Suprapubic skin (tissue), 4 donors: ENCODE measurements around the gene MYO16. TPM values are rescaled to one million over a fixed set of nuclear protein-coding genes. Genes with fewer than 3 reads are reported as not detected.

Experiments
- DNase-seq, 2 donors: peaks; one replicate each; pipeline ENCODE4 v3.0.0-alpha.2; 2019; ENCODE audit warnings: low spot score in 2 of 2
- H3K27ac ChIP-seq: fragments of 200-600 bp; sonication (generic); one replicate; pipeline ENCODE4 v1.5.1; 2019
- H3K27me3 ChIP-seq: fragments of 200-600 bp; sonication (generic); one replicate; pipeline ENCODE4 v1.5.1; 2019
- H3K36me3 ChIP-seq: fragments of 200-600 bp; sonication (generic); one replicate; pipeline ENCODE4 v1.5.1; 2019
- H3K4me1 ChIP-seq: fragments of 200-600 bp; sonication (generic); one replicate; pipeline ENCODE4 v1.5.1; 2019
- H3K4me3 ChIP-seq: fragments of 200-600 bp; sonication (generic); one replicate; pipeline ENCODE4 v1.5.1; 2019; ENCODE audit warnings: mild to moderate bottlenecking
- H3K9me3 ChIP-seq: fragments of 200-600 bp; sonication (generic); one replicate; pipeline ENCODE4 v1.5.1; 2019
- CTCF ChIP-seq, 2 donors: fragments of 200-600 bp in 1 of 2; fragments of 450-650 bp in 1 of 2; sonication (generic) in 1 of 2; IDR thresholded peaks; one replicate each; pipeline ENCODE4 v1.5.1; 2016 to 2019; ENCODE audit warnings: antibody characterized with exemption in 2 of 2, mild to moderate bottlenecking in 1 of 2, moderate library complexity in 1 of 2
- EP300 ChIP-seq: sonication (generic); formaldehyde crosslinking; IDR thresholded peaks from one replicate; pipeline ENCODE4 v1.6.1; 2017; ENCODE audit warnings: antibody characterized with exemption
- POLR2A ChIP-seq, 2 donors: fragments of 450-650 bp; IDR thresholded peaks; one replicate each; pipeline ENCODE4 v1.6.1; 2017; ENCODE audit warnings: antibody characterized with exemption in 2 of 2, mild to moderate bottlenecking in 2 of 2, moderate library complexity in 2 of 2
- POLR2AphosphoS5 ChIP-seq, 3 donors: sonication (generic); formaldehyde crosslinking; IDR thresholded peaks; one replicate each; pipeline ENCODE4 v1.6.1; 2017; ENCODE audit warnings: antibody characterized with exemption in 3 of 3
- WGBS: methylation state at CpG from one replicate; pipeline ENCODE4 v1.1.5; 2018; 5-methylcytosine and 5-hydroxymethylcytosine counted together
- total RNA-seq, 4 donors: library from RNA; depleted of rRNA; stranded (reverse); fragments of >200 nt; gene quantifications; one replicate each; pipeline ENCODE4 v1.1.0, GENCODE V29; 2016

MYO16 gene
- total RNA-seq, 4 donors from 2014 or later = 0.08 to 0.98 (median 0.25) TPM

- TF ChIP-seq POLR2A (IDR thresholded peaks at IDR 0.05) = no peak
- no peak for TF ChIP-seq EP300
- no peak for TF ChIP-seq POLR2AphosphoS5 (IDR thresholded peaks at IDR 0.05)
- no peak for TF ChIP-seq CTCF (IDR thresholded peaks at IDR 0.05)
- H3K9me3 ChIP-seq = no peaks in the 10 kb centered on the region
- no peak for DNase-seq
- H3K27ac ChIP-seq = no peak overlapping the region
- H3K27me3 ChIP-seq = no peaks in the 10 kb centered on the region
- WGBS = 92% methylated on average over 4 of the region's 4 CpGs
- no peaks in the 10 kb centered on the region for H3K4me1 ChIP-seq
- no peak overlapping the region for H3K4me3 ChIP-seq
- no peaks in the 10 kb centered on the region for H3K36me3 ChIP-seq
These were observed 575.2 kb downstream of the MYO16 start for GRCh38 chr13:109204657-109205056.

DNA sequence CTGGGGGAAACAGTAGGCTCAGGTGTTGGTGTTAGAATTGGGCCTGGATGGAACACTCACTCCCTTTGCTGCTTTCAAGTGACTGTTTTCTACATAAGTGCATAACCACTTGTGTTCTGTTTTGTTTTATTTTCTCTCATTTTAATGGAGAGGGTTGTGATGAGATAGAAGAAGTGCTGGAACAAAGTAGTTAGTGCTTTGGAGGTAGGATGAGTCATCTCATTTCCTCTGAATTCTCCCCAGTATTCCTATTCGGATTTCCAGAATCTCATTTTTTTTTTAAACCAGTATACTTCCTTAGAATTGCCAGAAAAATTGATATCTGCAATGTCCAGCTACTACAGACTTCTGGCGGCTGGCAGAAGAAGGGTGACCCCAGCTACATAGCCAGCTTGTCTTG lies 575.9 kb downstream of the MYO16 start:
- no peak overlapping the region for H3K27ac ChIP-seq
- H3K9me3 ChIP-seq = no peaks in the 10 kb centered on the region
- no peak overlapping the region for H3K4me3 ChIP-seq
- H3K27me3 ChIP-seq = no peaks in the 10 kb centered on the region
- no peaks in the 10 kb centered on the region for H3K4me1 ChIP-seq
- H3K36me3 ChIP-seq = no peaks in the 10 kb centered on the region
- 87% methylated on average over 2 of the region's 2 CpGs for WGBS
- DNase-seq = no peak
- no peak for TF ChIP-seq POLR2AphosphoS5 (IDR thresholded peaks at IDR 0.05)
- TF ChIP-seq POLR2A (IDR thresholded peaks at IDR 0.05) = no peak
- TF ChIP-seq CTCF (IDR thresholded peaks at IDR 0.05) = no peak
- TF ChIP-seq EP300 = no peak

DNA sequence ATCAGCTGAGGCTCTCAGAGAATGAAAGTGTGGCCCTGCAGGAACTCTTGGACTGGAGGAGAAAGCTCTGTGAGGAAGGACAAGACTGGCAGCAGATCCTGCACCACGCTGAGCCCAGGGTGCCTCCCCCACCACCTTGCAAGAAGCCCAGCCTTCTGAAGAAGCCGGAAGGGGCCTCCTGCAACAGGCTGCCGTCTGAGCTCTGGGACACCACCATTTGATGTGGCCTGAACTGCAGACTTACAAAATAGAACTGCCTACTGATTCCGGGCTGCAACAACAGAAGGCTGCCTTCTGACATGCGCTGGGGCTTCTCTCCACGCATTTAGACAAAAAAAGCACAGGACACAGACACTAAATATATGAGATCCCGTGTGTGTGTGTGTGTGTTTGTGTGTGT lies 577.2 kb downstream of the MYO16 start:
- H3K36me3 ChIP-seq = no peaks in the 10 kb centered on the region
- no peak overlapping the region for H3K4me3 ChIP-seq
- WGBS = 92% methylated on average over 7 of the region's 7 CpGs
- H3K27me3 ChIP-seq = no peaks in the 10 kb centered on the region
- DNase-seq = no peak
- TF ChIP-seq CTCF (IDR thresholded peaks at IDR 0.05) = no peak
- no peak for TF ChIP-seq POLR2AphosphoS5 (IDR thresholded peaks at IDR 0.05)
- TF ChIP-seq EP300 = no peak
- no peak for TF ChIP-seq POLR2A (IDR thresholded peaks at IDR 0.05)
- H3K27ac ChIP-seq = no peak overlapping the region
- no peaks in the 10 kb centered on the region for H3K4me1 ChIP-seq
- H3K9me3 ChIP-seq = no peaks in the 10 kb centered on the region

- Histone ChIP-seq H3K4me3 (no peak overlapping the region), H3K27me3 (no peaks in the 10 kb centered on the region), H3K36me3 (no peaks in the 10 kb centered on the region), H3K27ac (no peak overlapping the region), H3K4me1 (no peaks in the 10 kb centered on the region), H3K9me3 (no peaks in the 10 kb centered on the region)
- DNase-seq = no peak
- 97% methylated on average over 12 of the region's 12 CpGs for WGBS
- TF ChIP-seq CTCF (IDR thresholded peaks at IDR 0.05) (no peak), POLR2A (IDR thresholded peaks at IDR 0.05) (no peak), EP300 (no peak)
These were observed 578.2 kb downstream of the MYO16 start for GRCh38 chr13:109207622-109208021.

GRCh38 chr13:109208522-109208921 lies 579.1 kb downstream of the MYO16 start:
- WGBS = 93% methylated on average over 5 of the region's 5 CpGs
- no peak for DNase-seq

More at GRCh38 chr13:109208522-109208921, 579.1 kb downstream of the MYO16 start:
- Histone ChIP-seq H3K27ac (no peak overlapping the region), H3K27me3 (no peaks in the 10 kb centered on the region), H3K9me3 (no peaks in the 10 kb centered on the region), H3K4me1 (no peaks in the 10 kb centered on the region), H3K4me3 (no peak overlapping the region), H3K36me3 (no peaks in the 10 kb centered on the region)
- no peak for TF ChIP-seq EP300
- no peak for TF ChIP-seq POLR2A (IDR thresholded peaks at IDR 0.05)
- no peak for TF ChIP-seq POLR2AphosphoS5 (IDR thresholded peaks at IDR 0.05)
- TF ChIP-seq CTCF (IDR thresholded peaks at IDR 0.05) = no peak
